ENCODE measurements around the gene KNSTRN. TPM values are rescaled to one million over a fixed set of nuclear protein-coding genes. Genes with fewer than 3 reads are reported as not detected.

Gene KNSTRN
- total RNA-seq, 1 donor from 2014 or later, result 74.7 TPM

GRCh38 chr15:40416056-40416455, 33.5 kb downstream of the KNSTRN start:
- Mint-ChIP-seq H3K9me3 (no peaks in the 10 kb centered on the region), H3K4me1 (no peaks in the 10 kb centered on the region), H3K4me3 (no peak overlapping the region), H3K27ac (ENCODE audit: unreplicated experiment) (no peak overlapping the region), H3K27me3 (ENCODE audit: low read depth) (peaks cover 2% of the 10 kb centered on the region), H3K36me3 (ENCODE audit: low read depth) (peaks cover 7% of the 10 kb centered on the region)
- no peak for DNase-seq (ENCODE audit: low read depth, low spot score)
- no peak for TF ChIP-seq CTCF (conservative IDR thresholded peaks at IDR 0.05)

GRCh38 chr15:40418126-40418525, 35.6 kb downstream of the KNSTRN start:
- Mint-ChIP-seq H3K36me3 (ENCODE audit: low read depth) (peaks cover 3% of the 10 kb centered on the region), H3K9me3 (no peaks in the 10 kb centered on the region), H3K27ac (ENCODE audit: unreplicated experiment) (no peak overlapping the region), H3K4me1 (no peaks in the 10 kb centered on the region), H3K27me3 (ENCODE audit: low read depth) (peaks cover 9% of the 10 kb centered on the region), H3K4me3 (no peak overlapping the region)
- TF ChIP-seq CTCF (conservative IDR thresholded peaks at IDR 0.05), result no peak
- DNase-seq (ENCODE audit: low read depth, low spot score), result no peak

GRCh38 chr15:40420071-40420713, 37.7 kb downstream of the KNSTRN start:
- peaks cover 9% of the 10 kb centered on the region for H3K27me3 Mint-ChIP-seq (ENCODE audit: low read depth)
- H3K36me3 Mint-ChIP-seq (ENCODE audit: low read depth), result peaks cover 3% of the 10 kb centered on the region
- no peaks in the 10 kb centered on the region for H3K9me3 Mint-ChIP-seq
- no peak overlapping the region for H3K27ac Mint-ChIP-seq (ENCODE audit: unreplicated experiment)
- no peak for DNase-seq (ENCODE audit: low read depth, low spot score)
- H3K4me1 Mint-ChIP-seq, result no peaks in the 10 kb centered on the region
- H3K4me3 Mint-ChIP-seq, result no peak overlapping the region
- TF ChIP-seq CTCF (conservative IDR thresholded peaks at IDR 0.05), result no peak

- DNase-seq (ENCODE audit: low read depth, low spot score), result no peak
- Mint-ChIP-seq H3K4me1 (no peaks in the 10 kb centered on the region), H3K9me3 (no peaks in the 10 kb centered on the region), H3K27ac (ENCODE audit: unreplicated experiment) (no peak overlapping the region), H3K36me3 (ENCODE audit: low read depth) (no peaks in the 10 kb centered on the region), H3K4me3 (no peak overlapping the region), H3K27me3 (ENCODE audit: low read depth) (peaks cover 9% of the 10 kb centered on the region)
- TF ChIP-seq CTCF (conservative IDR thresholded peaks at IDR 0.05), result no peak
Observed at GRCh38 chr15:40420793-40421192, 38.3 kb downstream of the KNSTRN start.

- peaks cover 9% of the 10 kb centered on the region for H3K27me3 Mint-ChIP-seq (ENCODE audit: low read depth)
- H3K27ac Mint-ChIP-seq (ENCODE audit: unreplicated experiment), result no peak overlapping the region
- no peaks in the 10 kb centered on the region for H3K36me3 Mint-ChIP-seq (ENCODE audit: low read depth)
- H3K4me1 Mint-ChIP-seq, result no peaks in the 10 kb centered on the region
- no peaks in the 10 kb centered on the region for H3K9me3 Mint-ChIP-seq
- peak; percentile 79 for DNase-seq (ENCODE audit: low read depth, low spot score)
- peak; percentile 89 for TF ChIP-seq CTCF (conservative IDR thresholded peaks at IDR 0.05)
- H3K4me3 Mint-ChIP-seq, result no peak overlapping the region
Observed at GRCh38 chr15:40421246-40422157, 39.0 kb downstream of the KNSTRN start.

Data from neural crest cell (in vitro differentiated cells).